ENCODE results near the gene SLAMF7.
A peak's percentile ranks its signal among the peaks of the same experiment; 100 is the strongest.

Gene SLAMF7, protein sequence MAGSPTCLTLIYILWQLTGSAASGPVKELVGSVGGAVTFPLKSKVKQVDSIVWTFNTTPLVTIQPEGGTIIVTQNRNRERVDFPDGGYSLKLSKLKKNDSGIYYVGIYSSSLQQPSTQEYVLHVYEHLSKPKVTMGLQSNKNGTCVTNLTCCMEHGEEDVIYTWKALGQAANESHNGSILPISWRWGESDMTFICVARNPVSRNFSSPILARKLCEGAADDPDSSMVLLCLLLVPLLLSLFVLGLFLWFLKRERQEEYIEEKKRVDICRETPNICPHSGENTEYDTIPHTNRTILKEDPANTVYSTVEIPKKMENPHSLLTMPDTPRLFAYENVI

DNA sequence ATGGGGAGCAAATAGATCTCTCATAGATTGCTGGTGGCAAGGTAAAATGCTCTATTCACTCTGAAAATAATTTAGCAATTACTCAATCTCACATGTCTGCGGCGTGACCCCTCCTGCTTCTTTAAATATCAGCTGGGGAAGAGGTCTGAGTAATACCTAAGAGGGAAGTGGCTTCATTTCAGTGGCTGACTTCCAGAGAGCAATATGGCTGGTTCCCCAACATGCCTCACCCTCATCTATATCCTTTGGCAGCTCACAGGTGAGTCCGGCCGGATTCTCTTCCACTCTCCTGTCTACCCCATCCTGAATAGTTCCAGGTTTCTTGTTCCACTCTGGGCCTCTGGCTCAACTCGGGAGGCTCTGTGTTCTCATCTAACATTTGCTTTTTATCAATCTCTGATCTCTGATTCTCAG, at the start of gene SLAMF7:
Gene SLAMF7 (plus strand): TSS at position 150 of the 414 bp plus-strand sequence. CDS start 55 bp downstream, at position 205.
- peak; percentile 59 to 65 for DNase-seq

DNA sequence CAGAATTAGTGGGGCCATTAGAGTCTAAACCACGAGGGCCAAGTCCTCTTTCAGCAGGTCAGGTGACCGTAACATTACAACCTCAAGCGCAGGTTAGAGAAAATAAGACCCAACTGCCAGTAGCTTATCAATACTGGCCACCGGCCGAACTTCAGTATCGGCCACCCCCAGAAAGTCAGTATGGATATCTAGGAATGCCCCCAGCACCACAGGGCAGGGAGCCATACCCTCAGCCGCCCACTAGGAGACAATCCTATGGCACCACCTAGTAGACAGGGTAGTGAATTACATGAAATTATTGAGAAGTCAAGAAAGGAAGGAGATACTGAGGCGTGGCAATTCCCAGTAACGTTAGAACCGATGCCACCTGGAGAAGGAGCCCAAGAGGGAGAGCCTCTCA, 46.7 kb upstream of the SLAMF7 start:
- peak in 1 of 2 donors; percentile 50 for DNase-seq

DNA sequence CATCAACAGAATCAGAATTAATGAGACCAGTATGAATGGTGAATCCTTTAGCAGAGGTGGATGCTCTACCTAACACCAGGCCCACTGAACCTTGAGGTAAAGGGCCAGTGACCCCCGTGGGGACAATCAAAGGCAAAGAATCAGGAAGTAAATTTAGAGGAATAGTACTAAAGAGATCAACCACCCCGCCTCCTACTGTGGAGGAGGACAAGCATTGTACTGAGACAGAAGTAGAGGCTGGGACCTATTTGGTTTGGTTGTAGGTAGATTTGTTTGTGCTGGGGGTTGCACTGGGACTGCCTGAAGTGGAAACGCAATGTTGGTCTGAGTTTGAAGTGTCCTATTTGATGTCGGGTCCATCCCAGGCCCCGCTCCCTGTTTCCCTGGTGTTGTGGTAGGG, 36.9 kb upstream of the SLAMF7 start:
- no peak for DNase-seq

DNA sequence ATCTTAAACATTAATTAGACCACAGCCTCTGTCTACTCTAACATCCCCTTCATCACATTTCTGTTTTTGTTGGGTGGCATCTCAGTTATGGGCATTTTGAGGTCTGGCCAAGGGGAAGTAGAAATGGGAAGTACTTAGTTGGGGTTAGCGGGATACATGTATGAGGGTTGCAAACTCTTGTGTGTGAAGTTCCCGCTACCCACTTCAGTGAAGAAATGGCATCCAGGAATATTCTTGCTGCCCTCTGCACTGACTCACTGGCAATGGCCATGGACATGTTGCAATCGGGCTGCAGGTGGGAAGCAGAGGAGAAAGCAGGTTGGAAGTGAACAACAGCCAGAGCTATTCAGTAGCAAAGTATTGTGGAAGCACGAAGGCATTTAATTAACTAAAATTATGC, 34.8 kb upstream of the SLAMF7 start:
- DNase-seq = peak; percentile 20 to 48

DNA sequence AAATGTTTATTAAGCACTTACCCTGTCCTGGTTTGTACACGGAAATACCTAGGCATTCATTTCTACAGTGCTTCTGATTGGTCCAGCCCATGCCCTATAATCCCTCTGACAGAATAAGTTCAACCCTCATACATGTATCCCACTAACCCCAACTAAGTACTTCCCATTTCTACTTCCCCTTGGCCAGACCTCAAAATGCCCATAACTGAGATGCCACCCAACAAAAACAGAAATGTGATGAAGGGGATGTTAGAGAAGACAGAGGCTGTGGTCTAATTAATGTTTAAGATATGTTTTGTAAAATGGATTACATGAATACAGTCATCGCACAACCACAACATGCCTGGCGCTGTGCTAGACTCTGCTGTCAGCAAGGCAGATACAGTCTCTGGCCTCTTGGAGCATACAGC, 33.8 kb upstream of the SLAMF7 start:
- DNase-seq = peak; percentile 31 to 38

DNA sequence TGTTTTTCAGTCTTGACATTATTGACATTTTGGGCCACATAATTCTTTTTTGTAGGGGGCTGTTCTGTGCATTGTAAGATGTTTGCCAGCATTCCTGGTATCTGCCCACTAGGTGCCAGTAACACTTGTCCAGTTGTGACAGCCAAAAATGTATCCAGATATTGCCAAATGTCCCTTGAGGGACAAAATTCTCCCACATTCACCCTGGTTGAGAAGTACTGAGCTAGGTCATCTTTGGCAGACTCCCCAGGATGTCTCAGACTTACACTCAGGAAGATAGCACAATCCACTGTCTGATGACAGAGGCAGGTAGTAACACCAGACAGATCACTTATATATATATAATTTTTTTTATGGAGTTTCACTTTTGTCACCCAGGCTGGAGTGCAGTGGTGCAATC, 33.3 kb upstream of the SLAMF7 start:
- DNase-seq = peak in 1 of 2 donors; percentile 39

DNA sequence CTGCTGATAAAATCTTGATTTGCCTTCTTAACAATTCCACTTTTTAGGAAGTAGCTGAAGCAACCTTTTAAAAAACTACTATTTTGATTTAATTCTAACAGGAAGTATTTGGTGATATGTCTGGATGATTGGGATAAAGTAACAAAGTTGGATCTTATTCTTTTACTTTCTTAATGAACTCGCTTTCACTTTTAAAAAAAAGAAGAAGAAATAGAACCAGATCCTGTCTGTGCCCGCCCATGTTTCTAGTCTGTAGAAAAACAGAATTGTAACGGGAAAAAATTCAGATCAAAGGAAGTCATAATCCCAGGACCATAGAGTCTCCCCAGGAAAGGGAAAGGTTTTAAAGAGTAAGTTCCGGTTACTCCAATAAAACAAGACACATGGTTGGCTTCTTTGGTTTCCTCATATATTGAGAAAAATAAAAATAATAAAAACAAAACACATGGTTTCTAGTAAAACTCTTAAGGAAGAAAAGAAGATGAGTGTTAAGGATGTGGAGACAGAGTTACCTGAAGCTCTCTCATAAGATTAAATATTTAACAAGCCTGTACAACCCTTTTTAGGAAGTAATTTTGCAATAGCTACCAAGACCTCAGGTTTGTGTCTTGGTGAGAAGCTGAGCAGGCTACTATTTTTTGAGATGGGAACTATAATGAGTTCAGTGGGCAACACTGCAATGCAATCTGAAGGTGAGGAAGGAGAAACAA, 32.4 kb upstream of the SLAMF7 start:
- peak in 1 of 2 donors; percentile 40 for DNase-seq

DNA sequence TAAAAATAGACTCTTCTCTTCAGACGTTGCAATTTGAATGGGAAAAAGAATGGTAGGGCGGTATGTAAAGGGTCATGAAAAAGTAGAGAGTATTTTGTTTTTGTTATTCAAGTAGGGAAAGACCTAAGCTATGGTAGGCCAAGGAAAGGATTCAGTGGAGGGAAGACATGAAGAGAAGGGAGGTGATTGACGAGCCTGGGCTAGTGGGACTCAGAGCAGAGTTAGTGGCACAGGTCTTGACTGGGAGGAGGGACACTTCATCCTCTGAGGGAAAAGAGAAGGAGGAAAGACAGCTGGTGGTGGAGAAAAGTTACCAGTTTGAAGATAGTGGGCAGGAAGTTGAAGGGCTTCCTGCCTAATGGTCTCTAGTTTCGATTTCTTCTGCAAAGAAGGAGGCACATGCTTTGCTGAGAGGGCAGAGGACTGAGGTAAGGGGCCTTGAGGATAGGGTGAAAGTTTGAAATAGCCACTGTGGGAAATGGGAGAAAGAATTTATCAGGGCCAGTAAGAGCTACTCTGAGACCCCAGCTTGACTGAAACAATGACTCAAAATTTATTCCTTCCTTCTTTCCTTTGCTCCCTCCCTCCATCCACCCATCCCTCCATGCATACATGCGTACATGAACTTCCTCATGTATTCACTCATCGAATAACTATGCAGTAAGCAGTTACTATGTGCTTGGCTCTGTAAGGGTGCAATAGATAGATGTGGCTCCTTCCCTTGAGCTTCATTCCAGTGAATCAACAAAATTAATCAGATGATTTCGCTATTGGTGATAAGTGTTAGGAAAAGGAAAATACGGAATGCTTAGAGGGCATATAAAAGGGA, 31.6 kb upstream of the SLAMF7 start:
- peak; percentile 58 to 82 for DNase-seq

DNA sequence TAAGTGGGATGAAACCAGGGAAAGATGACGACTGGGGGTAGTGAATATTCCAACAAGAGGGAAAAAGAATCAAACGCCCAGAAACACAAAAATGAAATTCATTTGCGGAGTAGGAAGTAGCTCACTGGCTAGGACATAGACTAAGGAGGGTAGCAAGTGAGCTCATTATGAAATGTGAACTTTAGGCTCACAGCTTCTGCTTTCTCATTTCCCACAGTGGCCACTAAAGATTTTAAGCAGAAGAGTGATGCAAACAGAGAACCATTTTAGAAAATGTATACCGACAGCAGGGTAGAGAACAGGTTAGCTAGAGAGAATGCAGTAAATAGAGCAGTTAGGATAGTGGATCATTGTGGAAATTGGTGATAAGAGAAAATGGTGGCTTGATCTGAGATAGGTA, 30.9 kb upstream of the SLAMF7 start:
- peak; percentile 28 to 60 for DNase-seq

DNA sequence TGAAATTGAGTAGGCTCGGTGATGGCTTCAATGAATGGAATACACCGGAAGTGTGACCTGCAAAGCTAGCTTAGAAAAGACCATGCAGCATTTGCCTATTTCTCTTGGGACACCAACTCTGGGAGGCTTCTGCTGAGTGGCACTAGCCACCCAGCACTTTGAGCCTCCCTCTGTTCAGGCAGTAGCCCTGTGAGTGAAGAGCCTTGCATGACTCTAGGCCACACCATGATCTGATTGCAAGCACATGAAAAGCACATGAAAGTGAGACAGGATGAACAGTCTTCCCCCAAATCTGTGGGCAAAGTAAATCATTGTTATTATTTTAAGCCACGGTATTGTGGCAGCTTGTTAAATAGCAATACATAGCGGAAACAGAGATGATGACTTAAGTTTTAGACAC, 30.2 kb upstream of the SLAMF7 start:
- DNase-seq = peak in 1 of 2 donors; percentile 70

DNA sequence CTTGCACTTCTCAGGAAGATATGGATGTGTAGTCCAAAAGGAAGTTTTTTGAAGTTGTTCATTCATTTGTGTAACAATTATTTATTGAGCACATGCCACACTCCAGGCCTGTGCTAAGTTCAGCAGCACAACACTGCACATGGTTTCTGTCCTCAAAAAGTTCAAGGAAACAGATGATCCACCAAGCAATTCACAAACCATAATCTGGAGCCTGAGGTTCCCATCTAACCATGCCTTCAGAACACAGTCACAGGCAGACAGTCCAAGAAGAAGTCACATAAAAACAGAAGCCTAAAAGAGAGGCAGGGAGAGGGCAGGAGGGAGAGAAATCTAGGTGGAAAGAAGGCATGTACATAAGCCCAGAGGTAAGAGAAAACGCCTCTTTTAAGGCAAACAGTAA, 29.3 kb upstream of the SLAMF7 start:
- DNase-seq = no peak

DNA sequence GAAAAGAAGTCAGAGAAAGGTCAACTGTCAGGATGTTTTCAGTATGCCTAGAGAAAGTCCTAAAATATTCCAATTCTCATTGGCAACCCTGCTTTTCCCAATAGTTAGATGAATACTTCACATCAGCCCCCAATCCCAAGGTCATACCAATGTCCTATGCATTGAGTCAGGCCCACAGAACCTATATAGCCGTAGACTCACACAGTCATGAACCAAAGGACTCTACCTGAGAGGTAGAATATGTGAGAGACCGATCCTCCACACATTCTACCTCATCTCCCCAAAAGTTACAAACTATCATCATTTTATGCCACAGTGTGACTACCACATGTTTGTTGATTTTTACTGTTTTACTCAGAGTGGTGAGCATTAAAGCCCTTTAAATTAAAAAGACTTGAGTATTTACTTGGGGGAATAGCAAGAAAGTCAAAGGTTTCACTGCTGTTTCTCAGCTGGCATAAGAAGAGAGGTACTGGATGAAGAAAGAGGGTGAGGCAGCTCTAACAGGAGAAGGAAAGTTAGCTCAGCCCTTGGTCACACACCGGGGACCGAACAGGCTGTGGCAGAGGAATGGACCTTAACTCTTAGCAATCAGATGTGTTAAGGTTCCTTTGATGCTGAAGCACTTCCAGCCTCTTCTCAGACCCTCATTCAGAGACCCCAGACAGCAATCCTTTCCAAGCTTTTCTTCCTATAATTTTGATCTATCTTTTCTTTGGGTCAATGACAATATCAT, 28.4 kb upstream of the SLAMF7 start:
- DNase-seq = peak in 1 of 2 donors; percentile 27

DNA sequence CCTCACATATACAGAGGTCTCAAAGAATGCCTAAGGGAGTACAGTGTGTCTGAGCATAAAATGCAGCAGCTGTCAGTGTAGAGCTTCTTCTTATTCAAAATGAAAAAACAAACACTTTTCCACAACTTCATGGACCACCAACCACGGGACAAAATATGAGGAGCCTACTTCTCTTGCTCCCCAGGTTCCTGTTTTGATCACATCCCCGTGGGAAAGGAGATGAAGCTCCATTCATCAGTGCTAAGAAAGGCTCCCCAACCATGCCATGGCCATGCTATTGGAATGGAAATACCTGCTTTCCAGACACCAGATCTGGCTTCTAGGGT, 27.8 kb upstream of the SLAMF7 start:
- DNase-seq = peak in 1 of 2 donors; percentile 9

DNA sequence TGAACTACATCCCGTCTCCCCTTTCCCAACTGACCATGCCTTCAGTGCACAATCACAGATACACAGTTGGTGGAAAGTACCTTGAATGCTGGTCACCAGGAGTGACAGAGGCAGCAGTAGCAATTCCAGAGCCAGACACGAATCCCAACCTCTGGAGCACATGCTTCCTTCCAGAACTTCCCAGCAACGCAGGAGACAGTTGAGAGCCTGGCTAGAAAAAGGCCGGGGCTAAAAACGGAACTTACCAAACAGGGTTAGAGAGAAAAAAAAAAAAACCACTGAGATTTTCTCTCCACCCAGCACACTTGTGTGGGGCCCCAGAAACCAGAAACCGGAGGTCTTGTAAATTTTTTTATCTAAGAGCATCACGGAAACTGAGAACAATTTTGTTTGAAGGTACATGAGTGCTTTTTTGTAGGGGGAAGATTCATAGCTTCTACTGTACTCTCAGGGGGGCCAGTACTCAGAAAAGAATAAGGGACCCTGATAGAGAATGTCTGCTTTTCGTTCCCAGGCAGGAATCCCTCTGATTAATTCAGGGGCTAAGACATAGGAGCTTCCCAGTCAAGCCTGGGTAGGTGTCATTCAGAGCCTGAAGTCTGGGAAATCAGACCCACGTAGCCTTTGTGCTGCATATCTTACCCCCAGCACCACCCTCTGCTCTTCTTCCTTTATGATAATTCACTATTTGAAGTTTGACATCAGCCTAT, 27.3 kb upstream of the SLAMF7 start, which contains the start of gene CD48:
Gene CD48 (minus strand): TSS at position 221 of the 710 bp plus-strand sequence. CDS start 59 bp downstream, at position 162.
- DNase-seq = peak; percentile 70 to 84

DNA sequence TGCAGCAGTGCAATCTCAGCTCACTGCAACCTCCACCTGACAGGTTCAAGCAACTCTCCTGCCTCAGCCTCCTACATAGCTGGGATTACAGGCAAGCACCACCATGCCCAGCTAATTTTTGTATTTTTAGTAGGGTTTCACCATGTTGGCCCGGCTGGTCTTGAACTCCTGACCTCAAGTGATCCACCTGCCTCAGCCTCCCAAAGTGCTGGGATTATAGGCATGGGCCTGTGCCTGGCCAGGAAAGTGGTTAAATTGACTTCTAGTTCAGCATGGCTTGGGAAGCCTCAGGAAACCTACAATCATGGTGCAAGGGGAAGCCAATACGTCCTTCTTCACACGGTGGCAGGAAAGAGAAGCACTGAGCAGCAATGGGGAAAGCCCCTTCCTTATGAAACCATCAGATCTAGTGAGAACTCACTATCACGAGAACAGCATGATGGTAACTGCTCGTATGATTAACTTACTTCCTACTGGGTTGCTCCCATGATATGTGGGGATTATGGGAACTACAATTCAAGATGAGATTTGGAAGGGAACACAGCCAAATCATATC, 26.4 kb upstream of the SLAMF7 start:
- DNase-seq = peak; percentile 69 to 79

DNA sequence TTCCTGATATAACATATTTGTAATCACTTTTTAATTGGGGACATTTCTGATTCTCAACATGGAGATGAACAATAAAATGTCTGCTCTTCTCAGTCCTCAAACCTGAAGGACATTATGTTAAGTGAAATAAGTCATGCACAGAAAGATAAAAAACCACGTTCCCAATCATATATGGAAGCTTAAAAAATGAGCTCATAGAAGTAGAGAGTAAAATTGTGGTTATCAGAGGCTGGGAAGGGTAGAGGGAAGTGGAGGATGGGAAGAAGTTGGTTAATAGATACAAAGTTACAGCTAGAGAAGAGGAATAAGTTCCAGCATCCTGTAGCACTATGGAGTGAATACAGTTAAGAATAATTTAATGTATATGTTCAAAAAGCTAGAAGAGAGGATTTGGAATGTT, 25.9 kb upstream of the SLAMF7 start:
- DNase-seq = no peak

DNA sequence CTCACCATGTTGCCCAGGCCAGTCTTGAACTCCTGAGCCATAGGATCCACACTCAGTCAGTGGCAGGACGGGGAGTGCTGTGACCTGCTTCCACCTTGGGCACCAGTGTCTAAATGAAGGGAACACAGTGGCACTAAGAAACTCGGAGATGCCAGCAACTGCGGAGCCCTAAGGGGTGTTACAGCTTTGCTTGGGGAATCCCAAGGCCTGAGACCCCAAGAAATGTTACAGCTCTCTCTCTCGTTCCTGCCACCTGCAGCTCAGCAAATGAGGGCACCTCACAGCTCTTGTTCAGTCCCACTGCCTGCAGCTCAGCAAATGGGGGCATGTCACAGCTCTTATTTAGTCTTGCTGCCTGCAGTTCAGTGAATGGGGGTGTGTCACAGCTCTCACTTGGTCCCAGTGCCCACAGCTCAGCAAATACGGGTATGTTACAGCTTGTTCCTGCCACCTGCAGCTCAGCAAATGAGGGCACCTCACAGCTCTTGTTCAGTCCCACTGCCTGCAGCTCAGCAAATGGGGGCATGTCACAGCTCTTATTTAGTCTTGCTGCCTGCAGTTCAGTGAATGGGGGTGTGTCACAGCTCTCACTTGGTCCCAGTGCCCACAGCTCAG, 24.9 kb upstream of the SLAMF7 start:
- DNase-seq = peak in 1 of 2 donors; percentile 43

DNA sequence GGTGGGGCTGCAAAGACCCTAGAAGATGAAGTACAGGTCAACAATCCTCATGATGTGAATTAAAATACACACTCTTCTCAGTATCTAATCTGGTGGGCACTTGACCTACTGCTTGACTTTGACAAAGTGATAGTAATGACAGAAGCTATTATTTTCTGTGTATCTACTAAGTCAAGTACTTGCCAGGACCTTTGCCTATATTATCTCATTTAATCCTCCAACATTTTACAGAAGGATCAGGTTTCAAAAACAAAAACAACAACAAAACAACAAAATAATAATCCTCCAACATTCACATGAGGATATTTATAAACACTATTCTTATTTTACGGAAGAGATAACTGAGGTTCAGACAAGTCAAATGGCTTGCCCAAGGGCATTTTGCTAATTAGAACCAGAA, 23.0 kb upstream of the SLAMF7 start:
- DNase-seq = no peak

DNA sequence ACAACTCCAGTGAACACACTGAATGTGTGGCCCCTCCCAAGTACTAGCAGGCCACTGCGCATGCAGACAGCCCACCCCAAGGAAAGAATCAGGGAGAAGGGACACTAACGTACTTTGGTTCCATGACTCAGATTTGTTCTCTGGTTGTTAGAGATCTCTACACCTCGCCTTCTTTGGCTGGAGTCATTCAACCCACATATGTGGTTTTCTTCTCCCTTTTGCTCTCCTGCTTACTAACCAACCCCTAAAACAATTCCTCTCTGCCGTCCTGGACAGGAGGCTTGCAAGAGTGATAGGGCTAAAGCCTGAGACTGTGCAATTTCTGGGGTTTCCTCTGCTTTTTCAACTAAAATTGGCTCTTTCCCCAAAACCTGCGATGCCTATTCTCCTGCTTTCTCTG, 21.7 kb upstream of the SLAMF7 start:
- no peak for DNase-seq

DNA sequence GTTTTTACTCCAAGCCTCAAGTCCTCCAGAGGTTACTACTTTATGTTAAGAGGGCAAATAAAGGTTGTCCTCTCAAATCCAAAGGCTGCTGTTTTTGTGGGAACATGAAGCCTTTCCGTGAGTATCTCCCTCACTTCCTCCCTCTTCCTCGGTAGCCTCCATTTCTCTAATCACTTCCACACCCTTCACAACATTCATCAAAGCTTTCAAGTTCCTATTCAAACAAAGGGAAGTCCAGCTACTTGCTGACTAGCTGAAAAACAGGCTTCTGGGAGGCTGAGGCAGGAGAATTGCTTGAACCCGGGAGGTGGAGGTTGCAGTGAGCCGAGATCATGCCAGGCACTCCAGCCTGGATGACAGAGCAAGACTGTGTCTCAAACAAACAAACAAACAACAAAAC, 20.8 kb upstream of the SLAMF7 start:
- DNase-seq = no peak

Measured in CD4-positive, alpha-beta T cell treated with Interferon alpha-2 for 1 hour (primary cell).